Naive B cell (primary cell): ENCODE results near the gene GIPC1. TPM values are rescaled to one million over a fixed set of nuclear protein-coding genes. Genes with fewer than 3 reads are reported as not detected.
"Not testable (repeated sequence)": the region's sequence is repeated elsewhere in the genome, so short reads cannot be mapped to it uniquely, and the experiment has no call there.

Source experiments
- ATAC-seq, 2 donors: fragments of 150-1000 bp; cut with Tn5 transposase; 2 replicates each; pipeline ENCODE4 v1.10.0; 2021; ENCODE audit warnings: low read depth in 2 of 2, mild to moderate bottlenecking in 2 of 2, moderate library complexity in 2 of 2
- DNase-seq: peaks from one replicate; pipeline ENCODE4 v3.0.0; 2022
- H3K27ac Mint-ChIP-seq, 6 donors: one replicate each; pipeline ENCODE4 v1.8.0; 2020 to 2022; ENCODE audit warnings: mild to moderate bottlenecking in 6 of 6, mixed read lengths in 6 of 6, moderate library complexity in 5 of 6, inconsistent platforms in 2 of 6
- H3K27me3 Mint-ChIP-seq, 3 donors: one replicate each; pipeline ENCODE4 v1.8.0; 2021 to 2022; ENCODE audit warnings: mixed read lengths in 3 of 3, mild to moderate bottlenecking in 1 of 3
- H3K36me3 Mint-ChIP-seq, 2 donors: one replicate each; pipeline ENCODE4 v1.8.0; 2020 to 2022; ENCODE audit warnings: mixed read lengths in 2 of 2, inconsistent platforms in 1 of 2, mild to moderate bottlenecking in 1 of 2
- H3K4me1 Mint-ChIP-seq, 3 donors: one replicate each; pipeline ENCODE4 v1.8.0; 2020 to 2022; ENCODE audit warnings: mixed read lengths in 3 of 3, inconsistent platforms in 1 of 3, mild to moderate bottlenecking in 1 of 3, moderate library complexity in 1 of 3
- H3K4me3 Mint-ChIP-seq, 8 donors: one replicate each; pipeline ENCODE4 v1.8.0; 2020 to 2022; ENCODE audit warnings: mild to moderate bottlenecking in 8 of 8, mixed read lengths in 8 of 8, moderate library complexity in 8 of 8, inconsistent platforms in 2 of 8
- H3K9me3 Mint-ChIP-seq, 7 donors: one replicate each; pipeline ENCODE4 v1.8.0; 2020 to 2022; ENCODE audit warnings: mixed read lengths in 7 of 7, mild to moderate bottlenecking in 5 of 7, inconsistent platforms in 2 of 7, moderate library complexity in 1 of 7
- polyA plus RNA-seq, 6 donors: library from polyadenylated mRNA; unstranded; fragments of 300-500 nt; fragmentation: Illumina TruSeq; gene quantifications; one replicate each; pipeline ENCODE4 v1.2.3, GENCODE V29; 2021; ENCODE audit warnings: low read depth in 6 of 6

Gene GIPC1, protein sequence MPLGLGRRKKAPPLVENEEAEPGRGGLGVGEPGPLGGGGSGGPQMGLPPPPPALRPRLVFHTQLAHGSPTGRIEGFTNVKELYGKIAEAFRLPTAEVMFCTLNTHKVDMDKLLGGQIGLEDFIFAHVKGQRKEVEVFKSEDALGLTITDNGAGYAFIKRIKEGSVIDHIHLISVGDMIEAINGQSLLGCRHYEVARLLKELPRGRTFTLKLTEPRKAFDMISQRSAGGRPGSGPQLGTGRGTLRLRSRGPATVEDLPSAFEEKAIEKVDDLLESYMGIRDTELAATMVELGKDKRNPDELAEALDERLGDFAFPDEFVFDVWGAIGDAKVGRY
- 10 to 100 TPM in 1 of 6 donors, 1 to 10 TPM in 5; 6.9 to 10.3 (median 7.5) TPM for polyA plus RNA-seq

DNA sequence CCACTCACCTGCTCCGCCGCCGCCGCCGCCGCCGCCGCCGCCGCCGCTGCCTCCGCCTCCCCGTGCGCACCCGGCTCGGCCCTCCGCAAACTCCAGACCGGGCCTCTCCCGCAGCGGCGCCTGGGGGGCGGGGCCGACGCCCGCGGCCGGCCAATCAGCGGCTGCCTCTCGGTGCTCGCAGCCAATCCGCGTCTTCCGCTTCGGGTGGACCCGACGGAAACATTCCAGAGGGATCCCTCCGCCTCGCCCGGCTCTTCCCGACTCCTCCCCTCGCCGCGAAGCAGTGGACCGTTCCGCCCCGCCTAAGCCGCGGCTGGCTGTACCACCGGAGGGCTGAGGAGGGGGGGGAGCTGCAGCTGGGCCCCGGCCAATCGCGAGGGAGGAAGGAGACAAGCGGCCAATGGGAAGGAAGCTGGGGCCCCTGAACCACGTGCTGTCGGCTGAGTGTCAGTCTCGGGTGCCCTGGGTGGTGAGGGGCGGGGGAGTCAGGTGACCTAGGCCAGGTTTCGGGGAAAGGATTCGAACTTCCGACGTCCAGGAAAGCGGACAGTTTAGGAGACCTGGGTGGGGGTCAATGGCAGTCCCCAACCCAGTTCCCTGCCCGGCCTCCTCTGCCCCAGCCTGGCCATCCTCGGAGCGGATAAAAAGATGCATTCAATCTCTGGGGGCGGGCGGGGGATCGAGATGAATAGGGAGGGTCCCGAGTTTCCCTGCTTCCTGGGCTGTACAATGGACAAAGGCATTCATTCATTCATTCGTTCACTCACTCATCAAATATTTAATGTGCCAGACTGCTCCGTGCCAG lies at the start of gene GIPC1:
TSS of gene GIPC1 (minus strand) at position 99 of the 805 bp plus-strand sequence. CDS start 13,151 bp downstream, outside the sequence.
- peaks cover 0 to 4% (median 0%) of the 10 kb centered on the region in 3 donors for H3K27me3 Mint-ChIP-seq
- H3K36me3 Mint-ChIP-seq: peaks cover 0 to 4% of the 10 kb centered on the region in 2 donors
- peak; percentile 80 for DNase-seq
- H3K4me3 Mint-ChIP-seq: peak within 1 kb of the TSS; percentile 74 to 91 (median 85)
- ATAC-seq: peak; percentile 86 to 88
- peaks cover 11 to 24% (median 15%) of the 10 kb centered on the region in 3 donors for H3K4me1 Mint-ChIP-seq
- no peaks in the 10 kb centered on the region for H3K9me3 Mint-ChIP-seq
- H3K27ac Mint-ChIP-seq: peak within 1 kb of the TSS in 5 of 6 donors; percentile 20 to 65 (median 42)

DNA sequence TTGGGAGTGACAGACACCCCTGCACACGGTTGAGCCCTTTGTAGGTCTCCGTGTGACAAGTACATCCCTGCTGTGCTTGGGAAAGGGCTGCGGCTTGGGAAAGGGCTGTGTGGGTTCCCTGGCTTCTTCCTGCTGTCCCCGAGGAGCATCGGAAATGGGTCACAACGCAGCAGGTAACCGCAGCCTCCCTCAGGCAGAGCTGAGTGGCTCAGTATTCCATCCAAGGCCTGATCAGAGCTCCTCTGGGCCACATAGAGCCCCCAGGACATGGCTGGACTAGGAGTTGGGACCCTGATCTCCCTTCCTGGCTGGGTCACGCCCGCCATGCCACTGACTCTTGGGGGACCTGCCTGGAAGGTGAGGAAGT lies 49.8 kb upstream of the GIPC1 start:
- DNase-seq: no peak
- H3K4me3 Mint-ChIP-seq: no peak overlapping the region
- peaks cover 11 to 42% (median 34%) of the 10 kb centered on the region in 3 donors for H3K4me1 Mint-ChIP-seq
- H3K27me3 Mint-ChIP-seq: no peaks in the 10 kb centered on the region
- peak overlapping the region in 2 of 6 donors; percentile 53 to 62 for H3K27ac Mint-ChIP-seq
- H3K36me3 Mint-ChIP-seq: peaks cover 0 to 8% of the 10 kb centered on the region in 2 donors
- no peaks in the 10 kb centered on the region for H3K9me3 Mint-ChIP-seq
- no peak for ATAC-seq

DNA sequence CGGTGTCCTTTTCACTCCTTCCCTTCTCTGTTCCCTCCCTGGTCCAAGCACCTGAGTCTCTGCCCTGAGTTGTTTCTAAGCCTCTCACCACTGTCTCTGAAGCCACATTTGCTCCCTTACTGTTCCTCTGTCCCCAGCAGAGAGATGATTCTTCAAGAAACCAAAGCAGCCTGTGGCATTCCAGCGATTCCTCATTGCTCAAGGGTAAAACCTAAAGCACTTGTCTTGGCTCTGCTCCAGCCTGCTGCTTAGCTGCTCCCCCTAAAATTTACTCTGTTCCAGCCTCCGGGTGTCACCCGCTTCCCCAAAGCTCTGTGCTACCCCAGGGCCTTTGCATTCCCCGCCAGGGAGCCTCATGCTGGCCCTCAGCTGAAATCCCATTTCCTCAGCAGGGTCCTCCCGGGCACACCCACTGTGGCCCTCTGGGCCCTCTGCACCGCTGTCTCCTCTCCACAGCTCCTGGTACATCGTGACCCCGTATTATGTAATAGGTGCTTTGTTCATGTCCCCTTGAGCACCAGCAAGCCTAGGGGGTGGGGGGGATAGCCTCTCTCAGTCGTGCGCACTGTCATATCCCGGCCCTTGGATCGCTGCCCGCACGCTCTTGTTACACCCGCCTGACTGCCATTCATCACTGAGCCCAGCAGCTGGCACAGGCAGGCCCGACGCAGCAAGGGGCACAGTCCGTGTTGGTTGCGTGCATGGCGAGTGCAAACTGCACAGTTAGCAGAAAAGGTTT lies 49.2 kb upstream of the GIPC1 start:
- H3K27ac Mint-ChIP-seq: peak overlapping the region in 1 of 6 donors; percentile 62
- peaks cover 0 to 7% of the 10 kb centered on the region in 2 donors for H3K36me3 Mint-ChIP-seq
- H3K27me3 Mint-ChIP-seq: no peaks in the 10 kb centered on the region
- H3K4me3 Mint-ChIP-seq: peak overlapping the region in 2 of 8 donors; percentile 47 to 68
- ATAC-seq (no peak), DNase-seq (no peak)
- no peaks in the 10 kb centered on the region for H3K9me3 Mint-ChIP-seq
- H3K4me1 Mint-ChIP-seq: peaks cover 5 to 38% (median 31%) of the 10 kb centered on the region in 3 donors

DNA sequence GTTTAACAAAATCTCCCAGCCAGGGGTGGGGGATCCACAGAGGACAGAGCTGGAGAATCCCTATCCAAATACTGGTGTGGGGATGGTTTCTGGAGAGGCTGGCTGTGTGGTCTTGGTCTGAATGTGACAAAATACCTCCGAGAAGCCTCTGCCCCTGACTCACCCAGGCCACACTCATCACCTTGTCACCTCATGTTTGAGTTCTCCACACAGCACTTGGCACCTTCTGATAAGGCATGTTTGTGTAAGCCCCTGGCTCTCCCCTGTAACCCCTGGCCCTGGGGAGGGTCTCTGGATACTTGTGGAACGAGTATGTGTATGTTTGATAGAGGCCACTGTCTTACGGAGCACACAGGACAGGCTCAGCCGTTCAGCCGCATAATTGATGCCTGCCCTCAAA lies 48.1 kb upstream of the GIPC1 start:
- Mint-ChIP-seq H3K27ac (no peak overlapping the region), H3K9me3 (no peaks in the 10 kb centered on the region), H3K4me3 (no peak overlapping the region), H3K36me3 (peaks cover 0 to 5% of the 10 kb centered on the region in 2 donors), H3K27me3 (no peaks in the 10 kb centered on the region), H3K4me1 (peaks cover 0 to 40% (median 25%) of the 10 kb centered on the region in 3 donors)
- no peak for ATAC-seq
- no peak for DNase-seq

DNA sequence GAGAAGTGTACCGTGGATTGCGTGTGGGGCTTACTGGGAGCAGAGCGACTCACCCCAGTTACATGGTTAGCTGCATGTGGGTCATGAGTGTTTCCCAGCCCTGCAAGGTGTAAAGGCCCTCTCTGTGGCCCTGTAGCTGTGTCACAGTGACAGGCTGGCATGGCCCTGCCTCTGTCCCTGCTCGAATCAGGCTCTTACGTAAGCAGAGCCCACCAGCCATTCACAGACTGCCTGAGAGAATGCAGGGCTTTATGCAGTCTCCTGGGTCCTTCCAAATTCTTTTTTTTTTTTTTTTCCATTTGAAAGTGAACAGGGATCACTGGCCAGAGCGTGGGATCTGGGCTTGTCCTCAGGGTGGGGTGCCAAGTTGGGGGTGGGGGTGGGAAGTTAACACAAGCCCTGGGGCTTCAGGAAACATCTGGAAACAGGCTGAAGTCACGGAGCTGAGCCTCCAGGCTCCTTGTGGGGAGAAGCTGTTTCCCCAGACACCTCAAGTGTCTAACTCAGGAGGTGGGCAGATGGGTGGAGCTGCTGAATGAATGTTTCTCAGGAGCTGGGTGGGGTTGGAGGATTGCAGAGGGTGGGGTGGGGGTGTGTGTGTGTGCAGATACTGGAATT lies 46.9 kb upstream of the GIPC1 start:
- Mint-ChIP-seq H3K4me3 (peak overlapping the region in 1 of 8 donors; percentile 42), H3K4me1 (peaks cover 0 to 36% (median 25%) of the 10 kb centered on the region in 3 donors), H3K27me3 (no peaks in the 10 kb centered on the region), H3K9me3 (no peaks in the 10 kb centered on the region), H3K36me3 (peaks cover 0 to 5% of the 10 kb centered on the region in 2 donors), H3K27ac (peak overlapping the region in 1 of 6 donors; percentile 78)
- DNase-seq: no peak
- no peak for ATAC-seq

DNA sequence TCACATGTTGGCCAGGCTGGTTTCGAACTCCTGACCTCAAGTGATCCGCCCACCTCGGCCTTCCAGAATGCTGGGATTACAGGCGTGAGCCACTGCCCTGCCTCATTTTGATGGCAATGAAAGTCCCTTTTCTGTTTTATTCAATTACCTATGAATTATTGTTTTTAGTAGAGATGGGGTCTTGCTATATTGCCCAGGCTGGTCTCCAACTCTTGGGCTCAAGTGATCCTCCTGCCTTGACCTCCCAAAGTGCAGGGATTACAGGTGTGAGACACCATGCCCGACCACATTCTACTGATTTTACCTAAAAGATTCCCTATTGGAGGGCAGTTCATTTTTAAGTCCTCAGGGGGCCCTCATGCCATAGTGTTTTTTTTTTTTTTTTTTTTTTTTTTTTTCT lies 46.1 kb upstream of the GIPC1 start:
- H3K27me3 Mint-ChIP-seq, H3K9me3 Mint-ChIP-seq, H3K4me3 Mint-ChIP-seq, H3K36me3 Mint-ChIP-seq, DNase-seq, ATAC-seq: not testable (repeated sequence)
- Mint-ChIP-seq H3K4me1 (peaks cover 0 to 43% (median 25%) of the 10 kb centered on the region in 3 donors), H3K27ac (peak overlapping the region in 1 of 6 donors; percentile 50)

DNA sequence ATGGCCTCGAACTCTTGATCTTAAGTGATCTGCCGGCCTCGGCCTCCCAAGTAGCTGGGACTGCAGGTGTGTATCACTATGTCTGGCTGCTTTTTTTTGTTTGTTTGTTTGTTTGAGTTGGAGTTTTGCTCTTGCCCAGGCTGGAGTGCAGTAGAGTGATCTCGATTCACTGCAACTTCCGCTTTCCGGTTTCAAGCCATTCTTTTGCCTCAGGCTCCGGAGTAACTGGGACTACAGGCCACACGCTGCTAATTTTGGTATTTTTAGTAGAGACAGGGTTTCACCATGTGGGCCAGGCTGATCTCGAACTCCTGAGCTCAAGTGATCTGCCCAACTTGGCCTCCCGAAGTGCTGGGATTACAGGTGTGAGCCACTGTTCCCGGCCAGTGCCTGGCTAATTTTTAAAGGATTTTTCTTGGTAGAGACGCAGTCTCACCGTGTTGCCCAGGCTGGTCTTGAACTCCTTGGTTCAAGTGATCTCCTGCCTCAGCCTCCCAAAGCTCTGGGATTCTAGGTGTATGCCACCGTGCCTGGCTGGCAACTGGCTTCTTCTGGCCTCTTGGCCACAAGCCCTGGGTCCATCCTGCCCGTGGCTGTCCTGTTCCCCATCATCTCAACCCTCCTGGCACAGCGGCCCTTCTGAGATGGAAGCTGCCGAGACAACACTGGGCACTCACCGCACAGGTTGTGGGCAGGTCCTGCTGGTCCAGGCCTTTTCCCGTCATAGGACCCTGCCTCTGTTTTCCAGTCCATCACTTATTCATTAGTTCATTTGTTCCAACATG lies 45.0 kb upstream of the GIPC1 start:
- DNase-seq (no peak), ATAC-seq (no peak)
- Mint-ChIP-seq H3K4me1 (peaks cover 5 to 45% (median 21%) of the 10 kb centered on the region in 3 donors), H3K9me3 (no peaks in the 10 kb centered on the region), H3K27ac (peak overlapping the region in 4 of 6 donors; percentile 4 to 80 (median 43)), H3K4me3 (peak overlapping the region in 1 of 8 donors; percentile 54), H3K27me3 (no peaks in the 10 kb centered on the region), H3K36me3 (peaks cover 0 to 5% of the 10 kb centered on the region in 2 donors)

DNA sequence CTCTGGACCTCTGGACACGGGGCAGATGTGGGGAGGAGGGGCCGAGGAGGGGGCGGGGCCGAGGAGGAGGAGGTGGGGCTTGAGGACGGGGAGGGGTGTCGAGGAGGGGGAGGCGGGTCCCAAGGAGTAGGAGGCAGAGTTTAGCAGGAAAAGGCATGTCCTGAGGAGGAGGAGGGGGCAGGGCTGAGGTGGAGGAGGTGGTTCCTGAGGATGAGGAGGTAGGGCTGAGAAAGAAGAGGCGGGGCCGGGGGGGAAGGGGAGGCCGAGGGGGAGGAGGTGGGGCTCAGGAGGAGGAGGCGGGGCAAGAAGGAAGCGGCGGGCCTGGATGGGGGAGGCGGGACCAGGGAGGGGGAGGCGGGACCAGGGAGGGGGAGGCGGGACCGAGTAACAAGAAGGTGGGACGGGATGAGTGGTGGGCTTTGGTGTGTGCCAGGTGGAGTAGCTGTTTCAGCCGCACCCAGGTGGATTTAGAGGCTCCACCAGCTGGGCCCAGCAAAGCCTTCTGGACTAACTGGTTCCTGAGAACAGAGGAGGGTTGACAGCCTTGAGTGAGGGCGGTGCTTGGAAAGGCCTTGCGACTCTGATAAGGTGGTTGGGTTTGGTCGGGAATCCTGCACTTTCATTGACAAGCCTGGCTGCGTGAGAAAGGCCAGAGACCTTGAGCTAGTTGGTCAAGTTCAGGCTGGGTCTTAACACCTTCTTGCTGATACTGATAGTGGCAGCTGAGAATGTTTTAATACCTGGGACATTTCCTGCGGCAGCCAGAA lies 41.2 kb upstream of the GIPC1 start:
- ATAC-seq (no peak), DNase-seq (no peak)
- Mint-ChIP-seq H3K9me3 (no peaks in the 10 kb centered on the region), H3K27ac (peak overlapping the region in 1 of 6 donors; percentile 42), H3K4me1 (peaks cover 5 to 40% (median 10%) of the 10 kb centered on the region in 3 donors), H3K36me3 (peaks cover 0 to 5% of the 10 kb centered on the region in 2 donors), H3K27me3 (no peaks in the 10 kb centered on the region), H3K4me3 (no peak overlapping the region)

DNA sequence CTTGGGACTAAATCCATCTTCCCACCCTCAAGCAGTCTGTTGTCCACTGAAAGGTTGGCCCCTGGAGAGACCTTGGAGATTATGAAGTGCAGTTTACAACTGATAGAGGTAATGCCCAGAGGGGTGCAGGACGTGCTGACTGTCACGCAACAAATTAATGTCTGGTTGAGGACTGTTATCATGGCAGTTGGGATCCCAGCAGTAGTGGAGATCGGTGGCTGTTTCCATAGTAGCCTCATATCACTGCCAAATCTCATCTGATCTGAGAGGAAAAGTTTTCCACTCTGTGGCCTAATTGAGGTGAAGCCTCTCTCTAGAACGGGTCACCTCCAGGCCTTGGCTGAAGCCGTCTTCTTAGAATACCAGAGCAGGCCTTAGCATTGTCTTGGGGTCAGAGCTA lies 37.5 kb upstream of the GIPC1 start:
- H3K9me3 Mint-ChIP-seq: no peaks in the 10 kb centered on the region
- ATAC-seq (no peak), DNase-seq (no peak)
- H3K27ac Mint-ChIP-seq: peak overlapping the region in 1 of 6 donors; percentile 69
- peak overlapping the region in 1 of 8 donors; percentile 72 for H3K4me3 Mint-ChIP-seq
- H3K27me3 Mint-ChIP-seq: no peaks in the 10 kb centered on the region
- no peaks in the 10 kb centered on the region for H3K36me3 Mint-ChIP-seq
- peaks cover 15 to 63% (median 24%) of the 10 kb centered on the region in 3 donors for H3K4me1 Mint-ChIP-seq

DNA sequence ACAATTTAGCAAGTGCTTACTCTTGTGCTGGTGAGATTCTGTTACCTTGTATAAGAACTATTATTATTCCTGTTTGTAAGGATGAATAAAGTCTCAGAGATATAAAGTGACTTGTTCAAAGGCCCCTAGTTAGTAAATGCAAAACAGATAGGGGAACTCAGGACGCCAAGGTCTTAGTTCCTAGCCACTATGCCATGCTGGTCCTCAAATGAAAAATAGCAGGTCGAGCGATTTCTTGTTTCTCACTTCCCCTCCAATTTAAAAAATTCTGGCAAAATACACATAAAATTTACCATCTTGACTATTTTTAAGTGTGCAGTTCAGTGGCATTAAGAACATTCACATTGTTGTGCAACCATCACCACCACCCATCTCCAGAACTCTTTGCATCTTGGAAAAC lies 34.6 kb upstream of the GIPC1 start:
- Mint-ChIP-seq H3K36me3 (no peaks in the 10 kb centered on the region), H3K4me3 (peak overlapping the region; percentile 44 to 99 (median 97)), H3K9me3 (no peaks in the 10 kb centered on the region), H3K27me3 (no peaks in the 10 kb centered on the region), H3K4me1 (peaks cover 14 to 52% (median 27%) of the 10 kb centered on the region in 3 donors), H3K27ac (peak overlapping the region in 2 of 6 donors; percentile 2 to 27)
- DNase-seq: no peak
- ATAC-seq: no peak

DNA sequence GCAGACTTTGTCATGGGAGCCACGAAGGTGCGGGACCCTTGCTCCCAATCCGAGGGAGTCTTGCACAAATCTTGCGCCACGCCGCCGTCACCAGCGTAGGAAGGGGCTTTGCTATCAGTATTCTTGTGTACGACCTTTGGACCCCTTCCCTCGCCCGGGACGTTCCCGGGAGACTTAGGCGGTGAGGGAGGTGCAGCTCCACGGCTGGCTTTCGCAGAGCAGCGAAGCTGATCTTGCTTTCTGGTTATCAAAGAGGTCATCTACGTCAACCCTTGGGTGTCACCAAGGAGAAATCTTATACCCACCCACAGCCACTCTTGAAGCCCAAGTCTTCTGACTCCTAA lies 34.0 kb upstream of the GIPC1 start:
- H3K36me3 Mint-ChIP-seq: no peaks in the 10 kb centered on the region
- H3K4me3 Mint-ChIP-seq: peak overlapping the region; percentile 90 to 99 (median 97)
- H3K9me3 Mint-ChIP-seq: no peaks in the 10 kb centered on the region
- H3K4me1 Mint-ChIP-seq: peaks cover 14 to 52% (median 27%) of the 10 kb centered on the region in 3 donors
- peak overlapping the region; percentile 96 to 100 (median 98) for H3K27ac Mint-ChIP-seq
- no peaks in the 10 kb centered on the region for H3K27me3 Mint-ChIP-seq
- DNase-seq (no peak), ATAC-seq (no peak)
